ENCODE results near the gene EHMT1. TPM values are rescaled to one million over a fixed set of nuclear protein-coding genes. Genes with fewer than 3 reads are reported as not detected.

The EHMT1 gene
- total and polyA plus RNA-seq, 2 experiments from 2014 or later = 162 to 177 TPM

GRCh38 chr9:137678202-137678601 is 59.4 kb downstream of the EHMT1 start:
- Histone ChIP-seq H2AFZ (no peak overlapping the region), H4K20me1 (replicated peaks; ENCODE audit: insufficient read depth) (no peaks in the 10 kb centered on the region), H3F3A (replicated peaks; ENCODE audit: low read depth) (peaks cover 20% of the 10 kb centered on the region), H3K27ac (ENCODE audit: low read depth) (peak overlapping the region; percentile 92), H3K79me2 (replicated peaks; ENCODE audit: insufficient read depth) (peaks cover 88% of the 10 kb centered on the region), H3K4me3 (no peak overlapping the region), H3K36me3 (ENCODE audit: insufficient read depth) (no peaks in the 10 kb centered on the region), H3K27me3 (ENCODE audit: insufficient read depth) (no peaks in the 10 kb centered on the region), H3K4me2 (peak overlapping the region; percentile 30; the same call in 1 of the 2 replicates), H3K4me1 (ENCODE audit: insufficient read depth) (peaks cover 72% of the 10 kb centered on the region), H3K9me2 (ENCODE audit: insufficient read depth) (no peaks in the 10 kb centered on the region)
- Mint-ChIP-seq H3K9me3 (no peaks in the 10 kb centered on the region; the same call in 2 of the 3 replicates), H3K36me3 (ENCODE audit: low read depth) (peaks cover 21% of the 10 kb centered on the region; the same call in 2 of the 3 replicates), H3K27ac (no peak overlapping the region; the same call in 1 of the 2 replicates), H3K27me3 (ENCODE audit: insufficient read depth, low read depth, poor library complexity) (peaks cover 9% of the 10 kb centered on the region), H3K4me3 (no peak overlapping the region), H3K4me1 (peaks cover 77% of the 10 kb centered on the region)
- no peak for DNase-seq (ENCODE audit: low spot score)
- no peak for ATAC-seq
- TF ChIP-seq ZNF114 (CRISPR knock-in tag; IDR thresholded peaks at IDR 0.05) (no peak), ZNF331 (CRISPR knock-in tag; IDR thresholded peaks at IDR 0.05; ENCODE audit: low read depth) (no peak), ZNF462 (CRISPR knock-in tag; IDR thresholded peaks at IDR 0.05) (no peak), ETS1 (IDR thresholded peaks at IDR 0.05) (no peak), JUNB (IDR thresholded peaks at IDR 0.05; ENCODE audit: unreplicated experiment) (no peak), STAT1 (IDR thresholded peaks at IDR 0.05; ENCODE audit: unreplicated experiment) (no peak), EZH2 (IDR thresholded peaks at IDR 0.05; ENCODE audit: low read depth, unreplicated experiment) (no peak), NANOG (IDR thresholded peaks at IDR 0.05; ENCODE audit: borderline replicate concordance) (no peak), CTCF (conservative IDR thresholded peaks at IDR 0.05; ENCODE audit: low read depth in 2 of 2) (no peak), CREB1 (CRISPR knock-in tag; IDR thresholded peaks at IDR 0.05; ENCODE audit: low read depth) (no peak), POLR2AphosphoS5 (IDR thresholded peaks at IDR 0.05; ENCODE audit: low read depth) (no peak), REST (IDR thresholded peaks at IDR 0.05; ENCODE audit: unreplicated experiment) (no peak), EZH2phosphoT487 (IDR thresholded peaks at IDR 0.05; ENCODE audit: unreplicated experiment) (no peak)
